OCI-LY3 (cell line): ENCODE data around the gene CYS1.

Experiments
- CTCF ChIP-seq: fragments of 200-600, 300-600 bp; sonication (generic); IDR thresholded peaks from 2 replicates; pipeline ENCODE4 v1.5.1; 2014; ENCODE audit warnings: antibody characterized with exemption, low read length, low read depth
- EZH2phosphoT487 ChIP-seq: fragments of 200-600 bp; shearing (Covaris generic); IDR thresholded peaks from 2 replicates; pipeline ENCODE4 v1.6.1; 2018; ENCODE audit warnings: antibody characterized with exemption, mixed run types, low read depth

- TF ChIP-seq EZH2phosphoT487 (no peak), CTCF (no peak)
Observed at GRCh38 chr2:10014418-10015190, 65.6 kb downstream of the CYS1 start.
